AML-193 (cell line): ENCODE results near the gene PIKFYVE.
"Not testable (repeated sequence)": the region's sequence is repeated elsewhere in the genome, so short reads cannot be mapped to it uniquely, and the experiment has no call there.

Experiments used
- DNase-seq, 2 experiments: peaks; one replicate each; lab custom pipeline; 2025; lab: John Stamatoyannopoulos, UW

PIKFYVE gene, protein sequence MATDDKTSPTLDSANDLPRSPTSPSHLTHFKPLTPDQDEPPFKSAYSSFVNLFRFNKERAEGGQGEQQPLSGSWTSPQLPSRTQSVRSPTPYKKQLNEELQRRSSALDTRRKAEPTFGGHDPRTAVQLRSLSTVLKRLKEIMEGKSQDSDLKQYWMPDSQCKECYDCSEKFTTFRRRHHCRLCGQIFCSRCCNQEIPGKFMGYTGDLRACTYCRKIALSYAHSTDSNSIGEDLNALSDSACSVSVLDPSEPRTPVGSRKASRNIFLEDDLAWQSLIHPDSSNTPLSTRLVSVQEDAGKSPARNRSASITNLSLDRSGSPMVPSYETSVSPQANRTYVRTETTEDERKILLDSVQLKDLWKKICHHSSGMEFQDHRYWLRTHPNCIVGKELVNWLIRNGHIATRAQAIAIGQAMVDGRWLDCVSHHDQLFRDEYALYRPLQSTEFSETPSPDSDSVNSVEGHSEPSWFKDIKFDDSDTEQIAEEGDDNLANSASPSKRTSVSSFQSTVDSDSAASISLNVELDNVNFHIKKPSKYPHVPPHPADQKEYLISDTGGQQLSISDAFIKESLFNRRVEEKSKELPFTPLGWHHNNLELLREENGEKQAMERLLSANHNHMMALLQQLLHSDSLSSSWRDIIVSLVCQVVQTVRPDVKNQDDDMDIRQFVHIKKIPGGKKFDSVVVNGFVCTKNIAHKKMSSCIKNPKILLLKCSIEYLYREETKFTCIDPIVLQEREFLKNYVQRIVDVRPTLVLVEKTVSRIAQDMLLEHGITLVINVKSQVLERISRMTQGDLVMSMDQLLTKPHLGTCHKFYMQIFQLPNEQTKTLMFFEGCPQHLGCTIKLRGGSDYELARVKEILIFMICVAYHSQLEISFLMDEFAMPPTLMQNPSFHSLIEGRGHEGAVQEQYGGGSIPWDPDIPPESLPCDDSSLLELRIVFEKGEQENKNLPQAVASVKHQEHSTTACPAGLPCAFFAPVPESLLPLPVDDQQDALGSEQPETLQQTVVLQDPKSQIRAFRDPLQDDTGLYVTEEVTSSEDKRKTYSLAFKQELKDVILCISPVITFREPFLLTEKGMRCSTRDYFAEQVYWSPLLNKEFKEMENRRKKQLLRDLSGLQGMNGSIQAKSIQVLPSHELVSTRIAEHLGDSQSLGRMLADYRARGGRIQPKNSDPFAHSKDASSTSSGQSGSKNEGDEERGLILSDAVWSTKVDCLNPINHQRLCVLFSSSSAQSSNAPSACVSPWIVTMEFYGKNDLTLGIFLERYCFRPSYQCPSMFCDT (N-terminal part only)

DNA sequence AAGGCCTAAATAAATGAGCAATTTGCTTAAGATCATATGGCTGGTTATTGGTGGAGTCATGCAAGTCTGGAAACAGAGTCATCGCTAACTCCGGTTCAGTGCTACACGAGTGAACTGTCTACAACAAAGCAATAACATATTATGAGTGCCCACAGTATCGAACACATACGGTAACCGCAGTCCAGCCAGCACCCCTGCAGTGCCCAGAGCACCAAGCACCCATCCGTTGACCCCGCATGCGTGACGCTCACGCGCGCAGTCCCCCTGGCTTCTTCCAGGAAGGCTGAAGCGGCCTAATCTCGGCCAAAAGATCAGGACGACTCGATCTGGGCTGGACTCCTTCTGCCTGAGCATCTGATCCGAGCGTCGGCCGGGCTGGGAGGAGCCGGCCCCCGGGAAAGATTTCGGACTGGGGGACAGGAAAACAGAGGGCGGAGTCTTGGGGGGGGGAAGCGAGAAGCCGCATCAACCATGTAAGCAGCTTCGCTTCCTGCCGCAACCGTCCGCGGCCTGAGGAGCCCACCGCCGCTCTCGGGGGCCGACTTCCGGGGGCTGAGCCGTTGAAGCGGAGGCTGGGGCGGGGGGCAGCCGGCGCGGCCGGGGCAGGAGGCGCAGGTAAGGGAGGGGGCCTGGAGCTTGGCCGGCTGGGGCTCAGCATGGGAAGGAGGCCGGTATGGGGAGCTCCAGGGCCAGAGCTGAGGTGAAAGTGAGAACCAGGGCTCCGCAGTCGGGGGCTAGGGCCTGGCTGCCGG lies at the start of gene PIKFYVE:
Gene PIKFYVE, plus strand, starts transcription at position 455 of the 752 bp plus-strand sequence. CDS start 5,265 bp downstream, outside the sequence.
- peak; percentile 94 to 96 for DNase-seq

- not testable (repeated sequence) for DNase-seq
Measured at GRCh38 chr2:208221873-208222272, 44.2 kb upstream of the PIKFYVE start.

- DNase-seq, result no peak
Measured at GRCh38 chr2:208222351-208222750, 43.7 kb upstream of the PIKFYVE start.

DNA sequence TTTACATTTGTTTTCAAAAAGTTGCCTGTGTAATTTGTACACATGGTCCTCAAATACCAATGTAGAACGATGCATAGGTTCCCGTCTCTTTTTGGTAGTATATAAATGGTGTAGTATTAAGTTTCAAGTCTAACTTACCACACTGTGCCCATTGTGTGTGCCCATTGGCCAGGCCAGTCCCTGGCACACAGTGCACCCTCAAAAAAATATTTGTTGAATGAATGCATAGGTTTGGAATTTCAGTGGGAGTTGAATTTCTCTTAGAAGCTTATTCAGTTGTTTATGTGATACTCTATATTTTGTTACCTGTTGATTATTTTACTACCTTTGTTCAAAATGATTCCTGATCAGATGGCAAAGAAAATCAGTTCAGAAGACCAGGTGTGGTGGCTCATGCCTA lies 41.3 kb upstream of the PIKFYVE start:
- no peak for DNase-seq

DNA sequence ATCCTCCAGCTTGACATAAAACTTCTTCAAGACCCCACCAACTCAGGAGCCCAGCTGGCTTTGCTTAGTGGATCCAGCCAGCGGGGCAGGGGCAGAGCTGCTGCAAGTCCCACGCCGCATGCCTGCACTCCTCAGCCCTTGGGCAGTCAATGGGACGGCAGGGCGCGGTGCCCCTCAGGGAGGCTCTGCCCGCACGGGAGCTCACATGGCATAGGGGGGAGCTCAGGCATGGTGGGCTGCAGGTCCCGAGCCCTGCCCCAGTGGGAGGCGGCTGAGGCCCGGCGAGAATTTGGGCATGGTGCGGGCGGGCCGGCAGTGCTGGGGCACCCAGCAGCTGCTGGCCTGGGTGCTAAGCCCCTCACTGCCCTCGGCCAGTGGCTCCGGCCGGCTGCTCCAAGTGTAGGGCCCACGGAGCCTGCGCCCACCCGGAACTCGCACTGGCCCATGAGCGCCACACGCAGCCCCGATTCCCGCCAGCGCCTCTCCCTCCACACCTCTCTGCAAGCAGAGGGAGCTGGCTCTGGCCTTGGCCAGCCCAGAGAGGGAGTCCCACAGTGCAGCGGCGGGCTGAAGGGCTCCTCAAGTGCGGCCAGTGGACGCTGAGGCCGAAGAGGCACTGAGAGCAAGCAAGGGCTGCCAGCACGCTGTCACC lies 38.3 kb upstream of the PIKFYVE start:
- DNase-seq, result no peak

- DNase-seq, result no peak
Measured at GRCh38 chr2:208228476-208228875, 37.6 kb upstream of the PIKFYVE start.

DNA sequence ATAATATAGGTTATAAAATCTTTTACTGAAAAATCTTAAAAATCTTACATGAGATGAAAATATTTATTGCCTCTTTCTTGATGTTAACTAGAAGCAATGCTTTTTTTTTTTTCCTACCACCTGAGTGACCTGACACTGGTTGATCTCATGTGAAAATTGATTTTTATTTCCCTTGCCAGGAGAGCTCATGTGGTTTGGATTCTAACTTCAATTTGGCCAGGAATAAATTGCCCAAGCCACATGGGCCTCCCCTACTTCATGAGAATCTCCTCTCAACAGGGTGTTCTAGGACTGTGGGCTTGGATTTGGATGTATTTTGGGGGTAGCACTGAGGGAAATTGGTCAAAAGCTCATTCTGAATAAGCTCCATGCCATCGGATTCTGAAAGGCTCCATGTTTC lies 31.3 kb upstream of the PIKFYVE start:
- DNase-seq, result no peak

GRCh38 chr2:208235860-208236259 lies 30.2 kb upstream of the PIKFYVE start:
- no peak for DNase-seq

GRCh38 chr2:208239770-208240493 lies 26.1 kb upstream of the PIKFYVE start:
- DNase-seq, result no peak

- no peak for DNase-seq
Measured at GRCh38 chr2:208240619-208241209, 25.3 kb upstream of the PIKFYVE start.

- no peak for DNase-seq
Measured at GRCh38 chr2:208244422-208244821, 21.6 kb upstream of the PIKFYVE start.

- DNase-seq, result peak in 1 of 2 experiments; percentile 18
Measured at GRCh38 chr2:208245746-208246145, 20.3 kb upstream of the PIKFYVE start.

GRCh38 chr2:208248601-208249000 lies 17.5 kb upstream of the PIKFYVE start:
- no peak for DNase-seq

DNA sequence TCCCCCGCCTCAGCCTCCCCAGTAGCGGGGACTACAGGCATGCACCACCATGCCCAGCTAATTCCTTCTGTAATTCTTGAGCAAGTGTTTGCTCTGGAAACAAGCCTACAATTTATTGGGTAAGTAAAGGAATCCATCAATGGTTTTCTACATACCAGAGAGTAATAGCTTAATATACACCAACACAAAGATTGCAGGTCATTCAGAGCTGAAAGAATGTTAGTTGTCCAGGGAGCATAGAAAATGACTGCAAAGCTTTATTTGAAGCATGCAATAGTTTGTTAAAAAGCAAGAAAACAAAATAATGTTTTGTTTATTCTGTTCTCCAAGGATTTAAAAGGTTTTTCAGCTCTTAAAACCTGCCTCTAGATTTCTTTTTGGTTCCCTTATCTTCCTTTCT lies 16.8 kb upstream of the PIKFYVE start:
- DNase-seq, result no peak

DNA sequence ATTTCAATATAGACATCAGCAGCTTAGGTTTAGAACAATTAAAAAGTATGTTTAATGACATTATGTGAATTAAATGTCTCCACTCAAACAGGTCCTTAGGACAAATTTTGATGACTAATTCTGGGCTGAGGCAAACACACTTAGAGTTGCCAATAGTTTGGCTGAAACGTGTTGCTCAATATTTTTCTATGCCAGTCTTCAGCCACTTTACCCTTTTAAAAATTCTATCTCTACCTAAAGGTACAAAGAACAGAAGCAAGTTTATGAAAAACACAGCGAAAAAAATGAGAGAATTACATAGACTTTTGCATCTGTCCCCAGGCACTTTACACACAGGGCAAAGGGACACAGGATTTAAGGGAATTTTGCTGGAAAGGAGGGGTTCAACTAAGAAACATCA lies 15.7 kb upstream of the PIKFYVE start:
- peak; percentile 70 to 73 for DNase-seq

GRCh38 chr2:208251098-208251497 lies 15.0 kb upstream of the PIKFYVE start:
- no peak for DNase-seq

- DNase-seq, result peak; percentile 23 to 32
Measured at GRCh38 chr2:208252716-208253492, 13.2 kb upstream of the PIKFYVE start.

GRCh38 chr2:208253600-208254117 lies 12.4 kb upstream of the PIKFYVE start:
- no peak for DNase-seq
